HG03066 (cell line): ENCODE measurements around the gene ITPA.
"Not testable (repeated sequence)": the region's sequence is repeated elsewhere in the genome, so short reads cannot be mapped to it uniquely, and the experiment has no call there.

ENCODE experiments used
- ATAC-seq: cut with Tn5 transposase; IDR thresholded peaks from one replicate; pipeline ENCODE4 v1.9.1; 2021; ENCODE audit warnings: low read depth; ENCODE audit not compliant: unreplicated experiment

Gene ITPA

GRCh38 chr20:3195590-3196237, 13.6 kb upstream of the ITPA start:
- ATAC-seq = no peak

- ATAC-seq = no peak
Measured at GRCh38 chr20:3199206-3199605, 10.1 kb upstream of the ITPA start.

GRCh38 chr20:3199976-3200755, 9.1 kb upstream of the ITPA start:
- ATAC-seq = no peak

GRCh38 chr20:3202965-3203314, 6.4 kb upstream of the ITPA start:
- ATAC-seq = no peak

- ATAC-seq = peak; percentile 12
Measured at GRCh38 chr20:3203315-3204123, 5.8 kb upstream of the ITPA start.

- peak; percentile 75 for ATAC-seq
Measured at GRCh38 chr20:3204124-3204794, 5.0 kb upstream of the ITPA start, which contains the start of gene DDRGK1. TSS of gene DDRGK1 (minus strand) at chr20:3204682. CDS start at chr20:3204627, 55 bp downstream.

GRCh38 chr20:3208786-3209256, 477 bp upstream of the ITPA start:
- no peak for ATAC-seq

- ATAC-seq = no peak
Measured at GRCh38 chr20:3209946-3210317, 634 bp downstream of the ITPA start.

GRCh38 chr20:3210346-3210745, 1.0 kb downstream of the ITPA start:
- ATAC-seq = no peak

GRCh38 chr20:3213226-3213625, 3.9 kb downstream of the ITPA start:
- ATAC-seq = no peak

GRCh38 chr20:3215359-3215917, 6.1 kb downstream of the ITPA start:
- not testable (repeated sequence) for ATAC-seq

GRCh38 chr20:3218307-3218988, 9.2 kb downstream of the ITPA start:
- no peak for ATAC-seq

GRCh38 chr20:3221398-3222226, 12.3 kb downstream of the ITPA start:
- no peak for ATAC-seq

- ATAC-seq = peak; percentile 69
Measured at GRCh38 chr20:3222635-3223600, 13.6 kb downstream of the ITPA start.

GRCh38 chr20:3223651-3223993, 14.3 kb downstream of the ITPA start:
- ATAC-seq = no peak

- ATAC-seq = no peak
Measured at GRCh38 chr20:3223994-3224680, 14.8 kb downstream of the ITPA start.

GRCh38 chr20:3224681-3225421, 15.6 kb downstream of the ITPA start:
- no peak for ATAC-seq
